Frontal cortex (tissue), 4 donors: Measurements from ENCODE around the gene BIRC5. TPM values are rescaled to one million over a fixed set of nuclear protein-coding genes. Genes with fewer than 3 reads are reported as not detected.
"Not testable (repeated sequence)": the region's sequence is repeated elsewhere in the genome, so short reads cannot be mapped to it uniquely, and the experiment has no call there.

ENCODE experiments used
- DNase-seq, 2 donors: peaks; one replicate each; pipeline ENCODE4 v3.0.0; 2012; ENCODE audit warnings: low spot score in 2 of 2
- FAIRE-seq: peaks from 2 replicates; lab custom pipeline; 2012; peaks lifted over from hg19 to GRCh38; lab: Jason Lieb, UNC
- total RNA-seq: library from RNA; depleted of rRNA; stranded (reverse); fragments of >200 nt; gene quantifications from one replicate; pipeline ENCODE4 v1.2.3, GENCODE V29; 2014
- donor health status: control.
- donor health status: control.
- donor health status: control.

The BIRC5 gene
- 6.9 TPM for total RNA-seq

- no peak for FAIRE-seq
- peak; percentile 93 to 99 for DNase-seq
Measured at GRCh38 chr17:78214016-78214705, at the start of gene BIRC5. Gene BIRC5 (plus strand): TSS chr17:78214253. CDS start chr17:78214317, 64 bp downstream.

- FAIRE-seq (no peak), DNase-seq (no peak)
Measured at GRCh38 chr17:78164748-78165607, 49.1 kb upstream of the BIRC5 start.

- DNase-seq (no peak), FAIRE-seq (no peak)
Measured at GRCh38 chr17:78166416-78166815, 47.6 kb upstream of the BIRC5 start.

GRCh38 chr17:78168242-78168902 lies 45.7 kb upstream of the BIRC5 start, which contains the start of gene SYNGR2:
Gene SYNGR2 (plus strand): TSS chr17:78168581. CDS start chr17:78168617, 36 bp downstream.
- DNase-seq = peak; percentile 89 to 93
- no peak for FAIRE-seq

GRCh38 chr17:78168903-78169793 lies 44.9 kb upstream of the BIRC5 start:
- peak; percentile 72 to 76 for DNase-seq
- no peak for FAIRE-seq

- DNase-seq = no peak
- FAIRE-seq = no peak
Measured at GRCh38 chr17:78170692-78171590, 43.1 kb upstream of the BIRC5 start.

DNA sequence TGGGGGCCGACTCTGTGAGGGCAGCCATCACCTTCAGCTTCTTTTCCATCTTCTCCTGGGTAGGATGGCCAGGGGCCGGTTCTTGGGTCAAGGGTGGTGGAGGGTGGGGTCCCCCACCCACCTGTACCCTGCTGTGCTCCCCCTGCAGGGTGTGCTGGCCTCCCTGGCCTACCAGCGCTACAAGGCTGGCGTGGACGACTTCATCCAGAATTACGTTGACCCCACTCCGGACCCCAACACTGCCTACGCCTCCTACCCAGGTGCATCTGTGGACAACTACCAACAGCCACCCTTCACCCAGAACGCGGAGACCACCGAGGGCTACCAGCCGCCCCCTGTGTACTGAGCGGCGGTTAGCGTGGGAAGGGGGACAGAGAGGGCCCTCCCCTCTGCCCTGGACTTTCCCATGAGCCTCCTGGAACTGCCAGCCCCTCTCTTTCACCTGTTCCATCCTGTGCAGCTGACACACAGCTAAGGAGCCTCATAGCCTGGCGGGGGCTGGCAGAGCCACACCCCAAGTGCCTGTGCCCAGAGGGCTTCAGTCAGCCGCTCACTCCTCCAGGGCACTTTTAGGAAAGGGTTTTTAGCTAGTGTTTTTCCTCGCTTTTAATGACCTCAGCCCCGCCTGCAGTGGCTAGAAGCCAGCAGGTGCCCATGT lies 42.3 kb upstream of the BIRC5 start:
- DNase-seq, FAIRE-seq: not testable (repeated sequence)

DNA sequence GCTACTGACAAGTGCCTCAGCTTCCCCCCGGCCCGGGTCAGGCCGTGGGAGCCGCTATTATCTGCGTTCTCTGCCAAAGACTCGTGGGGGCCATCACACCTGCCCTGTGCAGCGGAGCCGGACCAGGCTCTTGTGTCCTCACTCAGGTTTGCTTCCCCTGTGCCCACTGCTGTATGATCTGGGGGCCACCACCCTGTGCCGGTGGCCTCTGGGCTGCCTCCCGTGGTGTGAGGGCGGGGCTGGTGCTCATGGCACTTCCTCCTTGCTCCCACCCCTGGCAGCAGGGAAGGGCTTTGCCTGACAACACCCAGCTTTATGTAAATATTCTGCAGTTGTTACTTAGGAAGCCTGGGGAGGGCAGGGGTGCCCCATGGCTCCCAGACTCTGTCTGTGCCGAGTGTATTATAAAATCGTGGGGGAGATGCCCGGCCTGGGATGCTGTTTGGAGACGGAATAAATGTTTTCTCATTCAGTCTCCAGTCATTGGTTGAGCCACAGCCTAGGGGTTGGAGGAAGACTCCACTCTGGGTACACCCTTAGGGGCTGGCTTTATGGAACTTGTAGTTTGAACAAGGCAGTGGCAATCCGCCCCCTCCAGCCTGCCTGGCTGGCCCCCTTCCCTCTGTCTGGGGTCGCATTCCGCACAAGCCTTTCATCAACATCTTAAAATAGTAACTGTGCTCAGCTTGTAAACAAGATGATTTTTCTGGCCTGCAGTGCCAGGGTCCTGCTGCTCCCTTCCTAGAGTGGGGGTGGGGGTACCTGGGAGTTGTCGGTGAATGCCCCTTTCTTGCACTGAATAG lies 41.6 kb upstream of the BIRC5 start:
- DNase-seq (no peak), FAIRE-seq (no peak)

DNA sequence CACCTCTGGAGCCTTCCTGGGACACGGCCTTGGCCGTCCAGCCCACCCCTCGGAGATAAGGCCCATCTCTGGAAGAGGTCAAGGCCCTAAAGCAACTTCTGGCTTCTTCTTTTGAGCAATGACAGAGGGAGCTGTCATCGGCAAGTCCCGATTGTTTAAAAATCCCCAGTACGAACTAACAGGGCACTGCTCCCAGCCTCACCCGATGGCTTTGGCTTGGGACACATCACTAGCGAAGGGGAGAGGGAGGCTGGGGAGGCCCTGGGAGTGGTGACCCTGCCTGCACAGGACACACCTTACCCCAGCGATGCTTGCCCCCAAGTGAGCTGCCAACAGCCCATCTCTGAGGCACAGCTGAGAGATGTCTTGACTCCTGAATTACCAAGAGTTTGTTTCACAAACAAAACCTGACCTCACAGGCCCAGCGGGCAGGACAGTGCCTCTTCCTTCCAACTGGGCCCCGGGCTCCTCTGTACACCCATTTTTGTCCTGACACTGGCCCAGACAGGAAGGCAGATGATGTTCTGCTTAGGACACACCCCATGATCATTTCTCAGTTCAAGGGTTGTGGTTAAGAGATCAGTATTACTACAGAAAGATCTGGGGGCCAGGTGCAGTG lies 40.8 kb upstream of the BIRC5 start:
- no peak for FAIRE-seq
- DNase-seq = no peak

DNA sequence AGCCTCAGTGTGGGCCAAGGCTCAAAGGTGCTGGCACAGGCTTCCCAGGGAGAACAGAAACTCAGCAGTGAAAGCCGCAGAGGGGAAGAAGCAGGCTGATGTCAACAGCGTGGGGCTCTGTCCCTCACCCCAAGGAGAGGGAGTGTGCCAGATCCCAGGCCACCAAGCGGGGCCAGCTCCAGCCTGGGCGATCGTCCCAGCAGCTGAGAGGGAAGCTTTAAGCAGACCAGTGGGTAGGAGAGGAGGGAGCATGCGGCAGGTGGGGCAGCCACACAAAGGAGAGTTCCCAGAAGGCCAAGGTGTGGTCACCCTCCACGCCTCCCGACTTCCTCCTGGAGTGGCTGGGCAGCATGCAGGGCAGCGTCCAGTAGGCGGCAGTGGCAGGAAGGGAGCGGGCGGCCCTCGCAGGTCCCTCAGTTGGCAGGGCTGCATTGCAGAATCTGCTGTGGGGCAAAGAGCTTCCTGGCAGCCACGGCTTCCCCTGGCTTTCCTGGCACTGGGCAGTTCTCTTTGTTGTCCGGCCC lies 39.6 kb upstream of the BIRC5 start:
- DNase-seq (peak; percentile 76), FAIRE-seq (no peak)

DNA sequence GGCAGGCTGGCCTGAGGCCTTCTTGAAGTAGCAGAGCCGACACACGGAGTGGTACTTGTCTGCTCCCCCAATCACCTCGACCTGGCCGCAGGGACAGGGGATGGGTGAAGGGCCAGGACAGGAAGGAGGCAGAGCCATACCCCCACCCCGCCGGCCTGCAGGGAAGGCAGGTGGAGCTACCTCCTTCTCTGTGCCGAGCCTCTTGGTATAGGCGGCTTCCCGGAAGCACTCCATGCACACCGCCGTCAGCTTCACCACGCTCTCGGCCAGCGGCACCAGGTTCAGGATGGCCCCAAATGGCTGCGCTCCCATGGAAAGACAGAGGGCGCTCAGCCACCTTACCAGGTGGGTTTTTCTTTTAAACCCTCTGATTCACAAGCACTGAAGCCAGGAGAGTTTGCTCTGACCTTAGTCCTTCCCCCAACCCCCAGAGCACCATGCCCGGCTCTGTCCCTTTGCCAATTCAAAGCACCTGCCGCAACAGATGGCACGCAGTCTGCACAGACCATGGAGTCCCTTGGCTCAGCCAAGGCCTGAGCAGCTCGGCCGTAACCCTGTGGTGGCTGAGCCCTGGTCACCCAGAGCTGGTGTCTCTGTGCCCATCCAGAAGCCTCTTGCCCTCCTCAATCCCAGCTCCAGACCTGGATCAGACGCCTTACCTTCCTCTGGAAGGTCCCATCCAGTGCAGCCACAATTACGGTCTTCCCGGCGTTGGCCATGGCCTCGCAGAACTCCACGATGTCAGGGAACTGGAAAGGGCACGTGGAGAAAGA lies 39.0 kb upstream of the BIRC5 start:
- no peak for FAIRE-seq
- no peak for DNase-seq

- FAIRE-seq (no peak), DNase-seq (no peak)
Measured at GRCh38 chr17:78175643-78175981, 38.4 kb upstream of the BIRC5 start.

DNA sequence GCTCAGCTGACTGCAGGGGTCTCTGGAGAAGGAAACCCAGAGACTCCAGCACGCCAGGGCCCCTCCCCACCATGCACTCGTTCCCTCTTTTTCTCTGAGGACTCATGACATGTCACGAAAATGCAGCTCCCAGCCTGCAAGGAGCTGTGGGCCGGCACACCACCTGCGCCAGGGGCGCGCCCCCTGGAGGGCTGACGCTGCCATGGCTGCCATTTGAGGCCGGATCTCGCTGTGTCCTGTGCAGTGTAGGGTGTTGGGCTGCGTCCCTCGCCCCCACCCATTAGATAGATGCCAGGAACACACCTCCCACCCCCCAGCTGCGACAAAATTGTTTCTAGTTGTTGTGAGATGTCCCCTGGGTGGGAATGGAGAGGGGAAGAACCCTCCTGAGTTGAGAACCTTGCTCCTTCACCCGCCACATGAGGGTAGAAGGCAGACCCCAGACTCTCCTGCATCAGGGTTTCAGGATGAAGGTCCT lies 37.5 kb upstream of the BIRC5 start:
- DNase-seq = peak in 1 of 2 donors; percentile 60
- FAIRE-seq = no peak

DNA sequence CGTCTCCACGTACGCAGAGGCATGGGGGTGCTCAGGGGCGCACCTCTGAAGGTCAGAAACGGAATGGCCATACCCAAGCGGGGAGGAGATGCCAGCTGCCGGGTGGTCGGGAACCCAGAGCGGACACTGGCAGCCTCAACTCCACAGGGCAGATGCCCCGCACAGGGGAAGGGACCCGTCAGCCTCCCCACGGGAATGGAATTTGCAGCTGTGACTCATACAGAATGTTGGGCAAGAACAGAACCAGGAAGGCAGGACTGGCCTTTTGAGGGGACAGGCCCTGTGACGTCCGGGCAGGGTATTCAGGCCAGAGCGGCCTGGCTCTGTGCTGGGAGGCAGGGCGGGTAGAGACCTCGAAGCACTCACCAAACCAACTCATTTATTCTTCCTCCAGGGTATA lies 34.7 kb upstream of the BIRC5 start:
- FAIRE-seq = no peak
- no peak for DNase-seq

- FAIRE-seq (no peak), DNase-seq (no peak)
Measured at GRCh38 chr17:78180083-78180482, 34.0 kb upstream of the BIRC5 start.

DNA sequence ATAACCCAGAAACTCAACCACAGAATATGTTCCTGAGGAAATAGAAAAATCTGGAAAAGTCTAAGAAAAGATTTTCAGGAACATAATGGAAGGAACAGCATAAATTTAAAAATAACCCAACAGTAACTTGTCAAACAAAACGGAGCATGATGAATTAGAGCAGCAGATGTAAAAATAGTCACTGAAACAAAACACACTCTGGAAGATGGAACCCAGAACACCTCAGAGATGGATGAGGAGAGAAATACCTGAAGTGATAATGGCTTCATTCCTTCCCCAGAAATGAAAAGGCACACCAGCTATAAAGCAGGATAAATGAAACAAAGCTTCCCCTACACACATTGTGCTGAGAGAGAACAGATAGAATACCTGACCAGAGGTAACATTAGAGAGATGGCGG lies 33.5 kb upstream of the BIRC5 start:
- DNase-seq = no peak
- FAIRE-seq = no peak
